Esophagus muscularis mucosa (tissue), 4 donors: ENCODE data around the gene RALY. TPM values are rescaled to one million over a fixed set of nuclear protein-coding genes. Genes with fewer than 3 reads are reported as not detected.

Source experiments
- DNase-seq: peaks from one replicate; pipeline ENCODE4 v3.0.0-alpha.2; 2017; ENCODE audit errors: extremely low spot score
- H3K27ac ChIP-seq, 4 donors: fragments of 200-600 bp; sonication (generic); replicated peaks in 1 of 4; 1 replicate in 3 of 4; 2 replicates in 1 of 4; pipeline ENCODE4 v1.5.1; 2016 to 2019; ENCODE audit warnings: mild to moderate bottlenecking in 1 of 4
- H3K27me3 ChIP-seq, 4 donors: fragments of 200-600 bp; sonication (generic); one replicate each; pipeline versions ENCODE4 v1.5.1 to v1.6.0; 2016 to 2019
- H3K36me3 ChIP-seq, 4 donors: fragments of 200-600 bp; sonication (generic); one replicate each; pipeline ENCODE4 v1.5.1; 2016 to 2019
- H3K4me1 ChIP-seq, 4 donors: fragments of 200-600 bp; sonication (generic); one replicate each; pipeline ENCODE4 v1.5.1; 2016 to 2019
- H3K4me3 ChIP-seq, 4 donors: fragments of 200-600 bp; sonication (generic); 1 replicate in 2 of 4; 2 replicates in 2 of 4; pipeline ENCODE4 v1.5.1; 2016 to 2019; ENCODE audit warnings: mild to moderate bottlenecking in 4 of 4, moderate library complexity in 1 of 4
- H3K9me3 ChIP-seq, 4 donors: fragments of 200-600 bp; sonication (generic); 1 replicate in 3 of 4; 2 replicates in 1 of 4; pipeline ENCODE4 v1.5.1; 2016 to 2019
- CTCF ChIP-seq, 3 experiments: fragments of 200-600 bp in 2 of 3; fragments of 450-650 bp in 1 of 3; sonication (generic) in 2 of 3; IDR thresholded peaks; one replicate each; pipeline ENCODE4 v1.5.1; 2017 to 2019; ENCODE audit warnings: antibody characterized with exemption in 3 of 3, mild to moderate bottlenecking in 2 of 3, moderate library complexity in 1 of 3
- EP300 ChIP-seq: sonication (generic); formaldehyde crosslinking; IDR thresholded peaks from one replicate; pipeline ENCODE4 v1.6.1; 2017; ENCODE audit warnings: antibody characterized with exemption
- POLR2A ChIP-seq: fragments of 450-650 bp; IDR thresholded peaks from one replicate; pipeline ENCODE4 v1.6.1; 2017; ENCODE audit warnings: antibody characterized with exemption, moderate library complexity, mild to moderate bottlenecking, low read depth
- POLR2AphosphoS5 ChIP-seq, 2 donors: sonication (generic); formaldehyde crosslinking; IDR thresholded peaks; one replicate each; pipeline ENCODE4 v1.6.1; 2017; ENCODE audit warnings: antibody characterized with exemption in 2 of 2
- WGBS: methylation state at CpG from one replicate; pipeline ENCODE4 v1.1.5; 2018; 5-methylcytosine and 5-hydroxymethylcytosine counted together
- intact Hi-C: fragments of 100-400 bp; cut with DNase I; formaldehyde crosslinking; loops from one replicate; pipeline ENCODE4 v1.15.1; 2023
- total RNA-seq, 4 donors: library from RNA; depleted of rRNA; stranded (reverse); fragments of >200 nt; gene quantifications; one replicate each; pipeline versions ENCODE4 v1.1.0 to v1.2.1, GENCODE V29; 2016

Gene RALY
- total RNA-seq, 4 donors from 2014 or later: 114 to 121 (median 117) TPM

GRCh38 chr20:34004790-34005457, 11.2 kb downstream of the RALY start:
- Histone ChIP-seq H3K27ac (no peak overlapping the region), H3K4me3 (no peak overlapping the region), H3K4me1 (peaks cover 36 to 69% (median 60%) of the 10 kb centered on the region in 4 donors), H3K9me3 (no peaks in the 10 kb centered on the region), H3K36me3 (no peaks in the 10 kb centered on the region), H3K27me3 (no peaks in the 10 kb centered on the region)
- intact Hi-C loops: no loop called here
- TF ChIP-seq POLR2A: no peak
- TF ChIP-seq POLR2AphosphoS5 (IDR thresholded peaks at IDR 0.05): no peak
- no peak for TF ChIP-seq EP300
- no peak for TF ChIP-seq CTCF (IDR thresholded peaks at IDR 0.05)
- no peak for DNase-seq
- 93% methylated on average over 11 of the region's 11 CpGs for WGBS

- H3K36me3 ChIP-seq: no peaks in the 10 kb centered on the region
- no peak overlapping the region for H3K27ac ChIP-seq
- 88% methylated on average over 2 of the region's 2 CpGs for WGBS
- DNase-seq: no peak
- no peaks in the 10 kb centered on the region for H3K9me3 ChIP-seq
- no peaks in the 10 kb centered on the region for H3K27me3 ChIP-seq
- no peak for TF ChIP-seq POLR2A
- TF ChIP-seq CTCF (IDR thresholded peaks at IDR 0.05): no peak
- H3K4me3 ChIP-seq: no peak overlapping the region
- intact Hi-C loops: no loop called here
- peaks cover 37 to 68% (median 60%) of the 10 kb centered on the region in 4 donors for H3K4me1 ChIP-seq
Measured at GRCh38 chr20:34006619-34007018, 12.9 kb downstream of the RALY start.

GRCh38 chr20:34008477-34008876, 14.8 kb downstream of the RALY start:
- intact Hi-C loops: no loop called here
- Histone ChIP-seq H3K27ac (no peak overlapping the region), H3K4me1 (peaks cover 39 to 68% (median 64%) of the 10 kb centered on the region in 4 donors), H3K4me3 (no peak overlapping the region), H3K36me3 (no peaks in the 10 kb centered on the region), H3K9me3 (no peaks in the 10 kb centered on the region), H3K27me3 (no peaks in the 10 kb centered on the region)
- WGBS: 100% methylated on average over 1 of the region's 1 CpG
- TF ChIP-seq CTCF (IDR thresholded peaks at IDR 0.05) (no peak), POLR2A (no peak), EP300 (no peak), POLR2AphosphoS5 (IDR thresholded peaks at IDR 0.05) (no peak)
- DNase-seq: no peak

GRCh38 chr20:34010405-34010931, 16.8 kb downstream of the RALY start:
- DNase-seq: no peak
- Histone ChIP-seq H3K27ac (no peak overlapping the region), H3K27me3 (no peaks in the 10 kb centered on the region), H3K9me3 (no peaks in the 10 kb centered on the region), H3K4me3 (no peak overlapping the region), H3K36me3 (no peaks in the 10 kb centered on the region), H3K4me1 (peaks cover 45 to 73% (median 71%) of the 10 kb centered on the region in 4 donors)
- TF ChIP-seq EP300 (no peak), CTCF (IDR thresholded peaks at IDR 0.05) (no peak), POLR2A (no peak), POLR2AphosphoS5 (IDR thresholded peaks at IDR 0.05) (no peak)
- intact Hi-C loops: no loop called here
- WGBS: 78% methylated on average over 3 of the region's 3 CpGs

GRCh38 chr20:34011275-34011674, 17.6 kb downstream of the RALY start:
- WGBS: 100% methylated on average over 1 of the region's 1 CpG
- no peaks in the 10 kb centered on the region for H3K27me3 ChIP-seq
- H3K9me3 ChIP-seq: no peaks in the 10 kb centered on the region
- no peaks in the 10 kb centered on the region for H3K36me3 ChIP-seq
- TF ChIP-seq EP300: no peak
- no peak for TF ChIP-seq CTCF (IDR thresholded peaks at IDR 0.05)
- no peak for TF ChIP-seq POLR2AphosphoS5 (IDR thresholded peaks at IDR 0.05)
- no peak for TF ChIP-seq POLR2A
- intact Hi-C loops: no loop called here
- no peak for DNase-seq
- no peak overlapping the region for H3K27ac ChIP-seq
- H3K4me1 ChIP-seq: peaks cover 50 to 80% (median 77%) of the 10 kb centered on the region in 4 donors
- no peak overlapping the region for H3K4me3 ChIP-seq
